CD14-positive monocyte (primary cell): Measurements from ENCODE around the gene PDE11A. TPM values are rescaled to one million over a fixed set of nuclear protein-coding genes. Genes with fewer than 3 reads are reported as not detected.
A peak's percentile ranks its signal among the peaks of the same experiment; 100 is the strongest.

Experiments used
- DNase-seq, 3 donors: peaks; one replicate each; pipeline ENCODE4 v3.0.0-alpha.2; 2011 to 2022
- H2AFZ ChIP-seq: 2 replicates; pipeline ENCODE4 v1.6.0; 2012; ENCODE audit warnings: mild to moderate bottlenecking, low read depth, low read length, inconsistent platforms; ENCODE audit not compliant: insufficient read depth, poor library complexity, severe bottlenecking
- H3K27ac ChIP-seq, 2 donors: 1 replicate in 1 of 2; 2 replicates in 1 of 2; pipeline ENCODE4 v1.5.1; 2012 to 2013; ENCODE audit warnings: low read length in 2 of 2, control low read depth in 1 of 2, inconsistent platforms in 1 of 2, low read depth in 1 of 2, mild to moderate bottlenecking in 1 of 2
- H3K27me3 ChIP-seq, 2 donors: one replicate each; pipeline versions ENCODE4 v1.6.0 to v1.6.1; 2011 to 2013; ENCODE audit warnings: low read length in 2 of 2; ENCODE audit not compliant: control insufficient read depth in 2 of 2, insufficient read depth in 2 of 2
- H3K36me3 ChIP-seq, 2 donors: replicated peaks in 1 of 2; 1 replicate in 1 of 2; 2 replicates in 1 of 2; pipeline versions ENCODE4 v1.5.1 to v1.6.1; 2012 to 2013; ENCODE audit warnings: low read length in 2 of 2, control low read depth in 1 of 2, inconsistent platforms in 1 of 2, mild to moderate bottlenecking in 1 of 2; ENCODE audit not compliant: insufficient read depth in 2 of 2, control insufficient read depth in 1 of 2
- H3K4me1 ChIP-seq, 2 donors: 1 replicate in 1 of 2; 2 replicates in 1 of 2; pipeline versions ENCODE4 v1.5.1 to v1.6.1; 2012 to 2013; ENCODE audit warnings: low read length in 2 of 2, control low read depth in 1 of 2, inconsistent platforms in 1 of 2, mild to moderate bottlenecking in 1 of 2, moderate library complexity in 1 of 2; ENCODE audit not compliant: insufficient read depth in 2 of 2, control insufficient read depth in 1 of 2
- H3K4me2 ChIP-seq: replicated peaks from 2 replicates; pipeline ENCODE3; 2012; ENCODE audit warnings: low read length, moderate library complexity, mild to moderate bottlenecking; ENCODE audit not compliant: poor library complexity, severe bottlenecking; ENCODE audit errors: extremely low read depth
- H3K4me3 ChIP-seq, 3 experiments: fragments of 200-600 bp in 1 of 3; sonication (generic) in 1 of 3; replicated peaks in 1 of 3; 1 replicate in 2 of 3; 2 replicates in 1 of 3; pipeline ENCODE4 v1.5.1; 2011 to 2013; ENCODE audit warnings: low read length in 3 of 3, mild to moderate bottlenecking in 3 of 3, control low read depth in 2 of 3, low read depth in 2 of 3, inconsistent platforms in 1 of 3, moderate library complexity in 1 of 3
- H3K79me2 ChIP-seq: 2 replicates; pipeline ENCODE4 v1.6.0; 2012; ENCODE audit warnings: mild to moderate bottlenecking, control low read depth, inconsistent platforms, low read length, moderate library complexity; ENCODE audit not compliant: insufficient read depth
- H3K9ac ChIP-seq: 2 replicates; pipeline ENCODE4 v1.6.0; 2017; ENCODE audit warnings: low read length, mild to moderate bottlenecking; ENCODE audit not compliant: insufficient read depth, poor library complexity, severe bottlenecking
- H3K9me3 ChIP-seq, 2 donors: replicated peaks in 1 of 2; 1 replicate in 1 of 2; 2 replicates in 1 of 2; pipeline versions ENCODE4 v1.5.1 to v1.6.1; 2012 to 2013; ENCODE audit warnings: low read length in 2 of 2, control low read depth in 1 of 2; ENCODE audit not compliant: control insufficient read depth in 1 of 2, insufficient read depth in 1 of 2
- H4K20me1 ChIP-seq: 2 replicates; pipeline ENCODE4 v1.6.0; 2012; ENCODE audit warnings: mild to moderate bottlenecking, low read length, control low read depth, moderate library complexity; ENCODE audit not compliant: insufficient read depth
- H3K27ac Mint-ChIP-seq, 7 donors: one replicate each; pipeline ENCODE4 v1.8.0; 2020; ENCODE audit warnings: mild to moderate bottlenecking in 7 of 7, mixed read lengths in 7 of 7, moderate library complexity in 6 of 7, inconsistent platforms in 2 of 7
- H3K27me3 Mint-ChIP-seq, 3 donors: one replicate each; pipeline ENCODE4 v1.8.0; 2021 to 2022; ENCODE audit warnings: low read depth in 3 of 3, mild to moderate bottlenecking in 3 of 3, mixed read lengths in 3 of 3, moderate library complexity in 3 of 3, inconsistent platforms in 1 of 3
- H3K36me3 Mint-ChIP-seq, 2 donors: one replicate each; pipeline ENCODE4 v1.8.0; 2020; ENCODE audit warnings: mixed read lengths in 2 of 2, inconsistent platforms in 1 of 2, mild to moderate bottlenecking in 1 of 2
- H3K4me1 Mint-ChIP-seq: one replicate; pipeline ENCODE4 v1.8.0; 2020; ENCODE audit warnings: mild to moderate bottlenecking, mixed read lengths
- H3K4me3 Mint-ChIP-seq, 2 donors: one replicate each; pipeline ENCODE4 v1.8.0; 2020; ENCODE audit warnings: mild to moderate bottlenecking in 2 of 2, mixed read lengths in 2 of 2, moderate library complexity in 1 of 2
- H3K9me3 Mint-ChIP-seq, 7 donors: one replicate each; pipeline ENCODE4 v1.8.0; 2020 to 2022; ENCODE audit warnings: mixed read lengths in 7 of 7, mild to moderate bottlenecking in 6 of 7, moderate library complexity in 6 of 7, inconsistent platforms in 2 of 7
- CTCF ChIP-seq: fragments of 200-600 bp; IDR thresholded peaks from one replicate; pipeline ENCODE4 v1.8.0; 2022; ENCODE audit warnings: antibody characterized with exemption, mild to moderate bottlenecking
- WGBS: methylation state at CpG from one replicate; pipeline ENCODE4 v1.1.5; 2013; ENCODE audit warnings: missing lambda C conversion rate; ENCODE audit not compliant: insufficient coverage; 5-methylcytosine and 5-hydroxymethylcytosine counted together
- intact Hi-C, 2 donors: fragments of 100-400 bp; cut with micrococcal nuclease; formaldehyde crosslinking; loops; one replicate each; pipeline versions ENCODE4 v1.15.0 to v1.15.1; 2023
- polyA plus RNA-seq, 3 donors: library from polyadenylated mRNA; depleted of rRNA in 1 of 3; unstranded in 2 of 3; stranded (reverse) in 1 of 3; fragments of 300-500 nt in 2 of 3; fragments of >200 nt in 1 of 3; fragmentation: Illumina TruSeq in 2 of 3; gene quantifications; 1 replicate in 2 of 3; 2 replicates in 1 of 3; pipeline ENCODE4 v1.2.3, GENCODE V29; 2012 to 2021

Gene PDE11A
- polyA plus RNA-seq, 3 donors: not detected

- no peaks in the 10 kb centered on the region for H3K27me3 Mint-ChIP-seq
- TF ChIP-seq CTCF: no peak
- Histone ChIP-seq H3K79me2 (no peaks in the 10 kb centered on the region), H3K27me3 (no peaks in the 10 kb centered on the region), H4K20me1 (no peaks in the 10 kb centered on the region), H3K27ac (no peak overlapping the region), H3K4me3 (no peak overlapping the region), H3K36me3 (no peaks in the 10 kb centered on the region), H3K4me1 (no peaks in the 10 kb centered on the region), H3K9ac (no peak overlapping the region), H3K4me2 (no peak overlapping the region), H3K9me3 (no peaks in the 10 kb centered on the region), H2AFZ (no peak overlapping the region)
- no peak for DNase-seq
- no CpG with 5 or more reads among the region's 2 CpGs for WGBS
- intact Hi-C loops: no loop called here
- no peaks in the 10 kb centered on the region for H3K36me3 Mint-ChIP-seq
- H3K4me1 Mint-ChIP-seq: no peaks in the 10 kb centered on the region
- H3K4me3 Mint-ChIP-seq: no peak overlapping the region
- peaks cover 0 to 4% (median 2%) of the 10 kb centered on the region in 7 donors for H3K9me3 Mint-ChIP-seq
- H3K27ac Mint-ChIP-seq: peak overlapping the region in 1 of 7 donors; percentile 64
Observed at GRCh38 chr2:178012639-178013038, 59.9 kb downstream of the PDE11A start.

GRCh38 chr2:178009813-178010212 is 62.8 kb downstream of the PDE11A start:
- Histone ChIP-seq H3K27me3 (no peaks in the 10 kb centered on the region), H3K4me2 (no peak overlapping the region), H3K9ac (no peak overlapping the region), H3K4me1 (no peaks in the 10 kb centered on the region), H4K20me1 (no peaks in the 10 kb centered on the region), H2AFZ (no peak overlapping the region), H3K36me3 (no peaks in the 10 kb centered on the region), H3K4me3 (no peak overlapping the region), H3K79me2 (no peaks in the 10 kb centered on the region), H3K9me3 (no peaks in the 10 kb centered on the region), H3K27ac (no peak overlapping the region)
- intact Hi-C loops: no loop called here
- Mint-ChIP-seq H3K4me3 (no peak overlapping the region), H3K36me3 (no peaks in the 10 kb centered on the region), H3K27me3 (no peaks in the 10 kb centered on the region), H3K9me3 (peaks cover 0 to 3% (median 0%) of the 10 kb centered on the region in 7 donors), H3K4me1 (no peaks in the 10 kb centered on the region), H3K27ac (no peak overlapping the region)
- DNase-seq: no peak
- no peak for TF ChIP-seq CTCF
- WGBS: no CpG with 5 or more reads among the region's 1 CpG
